ENCODE results near the gene MRPL24.

MRPL24 gene

DNA sequence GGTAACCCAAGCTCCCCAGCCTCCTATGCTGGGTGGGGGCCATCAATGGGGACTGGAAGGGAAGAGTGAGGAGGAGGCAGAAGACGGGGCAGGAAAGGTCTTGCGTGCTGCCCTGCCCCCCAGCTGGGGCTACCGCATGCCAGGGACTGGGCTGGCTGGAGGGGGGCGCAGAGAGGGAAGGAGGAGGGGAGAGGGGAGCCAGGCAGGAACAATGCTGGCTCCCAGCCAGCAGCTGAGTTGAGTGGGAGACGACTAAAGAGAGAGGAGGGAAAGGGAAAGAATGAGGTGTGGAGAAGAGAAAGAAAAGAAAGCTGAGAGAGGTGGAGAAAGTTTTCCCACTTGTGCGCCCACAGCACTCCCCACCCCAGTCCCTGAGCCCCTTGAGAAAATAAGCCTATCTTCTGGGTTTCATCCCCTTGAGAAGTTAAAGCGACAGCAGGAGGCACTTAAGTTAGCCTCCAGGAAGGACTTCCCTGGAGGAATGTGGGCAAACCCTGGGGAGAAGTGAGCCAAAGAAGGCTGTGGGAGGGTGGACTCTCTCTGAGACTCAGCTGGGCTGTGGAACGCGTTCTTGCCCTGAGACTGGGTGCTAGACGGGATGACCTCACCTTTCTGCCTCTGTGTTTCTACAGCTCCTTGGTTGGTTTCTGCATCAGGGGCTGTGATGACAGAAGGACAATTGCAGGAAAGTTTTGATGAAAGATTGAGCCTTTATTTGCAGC, 50.8 kb downstream of the MRPL24 start (continued):
- TF ChIP-seq, protein P1, sequence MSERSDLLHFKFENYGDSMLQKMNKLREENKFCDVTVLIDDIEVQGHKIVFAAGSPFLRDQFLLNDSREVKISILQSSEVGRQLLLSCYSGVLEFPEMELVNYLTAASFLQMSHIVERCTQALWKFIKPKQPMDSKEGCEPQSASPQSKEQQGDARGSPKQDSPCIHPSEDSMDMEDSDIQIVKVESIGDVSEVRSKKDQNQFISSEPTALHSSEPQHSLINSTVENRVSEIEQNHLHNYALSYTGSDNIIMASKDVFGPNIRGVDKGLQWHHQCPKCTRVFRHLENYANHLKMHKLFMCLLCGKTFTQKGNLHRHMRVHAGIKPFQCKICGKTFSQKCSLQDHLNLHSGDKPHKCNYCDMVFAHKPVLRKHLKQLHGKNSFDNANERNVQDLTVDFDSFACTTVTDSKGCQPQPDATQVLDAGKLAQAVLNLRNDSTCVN (tag by site-specific recombination; optimal IDR thresholded peaks at IDR 0.05): peak; percentile 6
- TF ChIP-seq ZNF548 (tag by site-specific recombination; IDR thresholded peaks at IDR 0.05) (no peak), KLF10 (tag by site-specific recombination; IDR thresholded peaks at IDR 0.05) (no peak), ZNF600 (tag by site-specific recombination; IDR thresholded peaks at IDR 0.05) (no peak), OVOL3 (tag by site-specific recombination; IDR thresholded peaks at IDR 0.05) (no peak), ZNF37A (tag by site-specific recombination; IDR thresholded peaks at IDR 0.05) (no peak), SALL2 (tag by site-specific recombination; IDR thresholded peaks at IDR 0.05; ENCODE audit: borderline replicate concordance) (no peak), ZNF843 (tag by site-specific recombination; IDR thresholded peaks at IDR 0.05) (no peak), ZNF223 (tag by site-specific recombination; IDR thresholded peaks at IDR 0.05) (peak; percentile 79), KLF16 (tag by site-specific recombination; IDR thresholded peaks at IDR 0.05) (no peak), SCRT2 (tag by site-specific recombination; IDR thresholded peaks at IDR 0.05) (no peak), PRDM1 (tag by site-specific recombination; IDR thresholded peaks at IDR 0.05) (peak; percentile 99), ZFHX2 (tag by site-specific recombination; conservative IDR thresholded peaks at IDR 0.05) (peak; percentile 67; the same call in 1 of the 2 replicates), ZNF571 (tag by site-specific recombination; IDR thresholded peaks at IDR 0.05) (no peak), ZNF623 (tag by site-specific recombination; IDR thresholded peaks at IDR 0.05) (no peak), ZNF626 (tag by site-specific recombination; IDR thresholded peaks at IDR 0.05) (no peak), ZNF132 (tag by site-specific recombination; IDR thresholded peaks at IDR 0.05; ENCODE audit: borderline replicate concordance) (no peak), SETDB1 (IDR thresholded peaks at IDR 0.05; ENCODE audit: insufficient read length, low read length) (no peak), ZNF391 (tag by site-specific recombination; IDR thresholded peaks at IDR 0.05; ENCODE audit: borderline replicate concordance, low read depth) (no peak), ZNF366 (tag by site-specific recombination; conservative IDR thresholded peaks at IDR 0.05) (peak; percentile 41), ZNF423 (tag by site-specific recombination; IDR thresholded peaks at IDR 0.05) (no peak), ZIC2 (tag by site-specific recombination; IDR thresholded peaks at IDR 0.05) (peak; percentile 60), RBAK (tag by site-specific recombination; IDR thresholded peaks at IDR 0.05) (no peak), ZFP37 (tag by site-specific recombination; IDR thresholded peaks at IDR 0.05) (no peak), KLF7 (tag by site-specific recombination; IDR thresholded peaks at IDR 0.05; ENCODE audit: borderline replicate concordance) (no peak)
- TF ChIP-seq, protein P2, sequence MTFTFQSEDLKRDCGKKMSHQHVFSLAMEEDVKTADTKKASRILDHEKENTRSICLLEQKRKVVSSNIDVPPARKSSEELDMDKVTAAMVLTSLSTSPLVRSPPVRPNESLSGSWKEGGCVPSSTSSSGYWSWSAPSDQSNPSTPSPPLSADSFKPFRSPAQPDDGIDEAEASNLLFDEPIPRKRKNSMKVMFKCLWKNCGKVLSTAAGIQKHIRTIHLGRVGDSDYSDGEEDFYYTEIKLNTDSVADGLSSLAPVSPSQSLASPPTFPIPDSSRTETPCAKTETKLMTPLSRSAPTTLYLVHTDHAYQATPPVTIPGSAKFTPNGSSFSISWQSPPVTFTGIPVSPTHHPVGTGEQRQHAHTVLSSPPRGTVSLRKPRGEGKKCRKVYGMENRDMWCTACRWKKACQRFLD (tag by site-specific recombination; IDR thresholded peaks at IDR 0.05): no peak
- TF ChIP-seq, protein P3, sequence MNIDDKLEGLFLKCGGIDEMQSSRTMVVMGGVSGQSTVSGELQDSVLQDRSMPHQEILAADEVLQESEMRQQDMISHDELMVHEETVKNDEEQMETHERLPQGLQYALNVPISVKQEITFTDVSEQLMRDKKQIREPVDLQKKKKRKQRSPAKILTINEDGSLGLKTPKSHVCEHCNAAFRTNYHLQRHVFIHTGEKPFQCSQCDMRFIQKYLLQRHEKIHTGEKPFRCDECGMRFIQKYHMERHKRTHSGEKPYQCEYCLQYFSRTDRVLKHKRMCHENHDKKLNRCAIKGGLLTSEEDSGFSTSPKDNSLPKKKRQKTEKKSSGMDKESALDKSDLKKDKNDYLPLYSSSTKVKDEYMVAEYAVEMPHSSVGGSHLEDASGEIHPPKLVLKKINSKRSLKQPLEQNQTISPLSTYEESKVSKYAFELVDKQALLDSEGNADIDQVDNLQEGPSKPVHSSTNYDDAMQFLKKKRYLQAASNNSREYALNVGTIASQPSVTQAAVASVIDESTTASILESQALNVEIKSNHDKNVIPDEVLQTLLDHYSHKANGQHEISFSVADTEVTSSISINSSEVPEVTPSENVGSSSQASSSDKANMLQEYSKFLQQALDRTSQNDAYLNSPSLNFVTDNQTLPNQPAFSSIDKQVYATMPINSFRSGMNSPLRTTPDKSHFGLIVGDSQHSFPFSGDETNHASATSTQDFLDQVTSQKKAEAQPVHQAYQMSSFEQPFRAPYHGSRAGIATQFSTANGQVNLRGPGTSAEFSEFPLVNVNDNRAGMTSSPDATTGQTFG (tag by site-specific recombination; IDR thresholded peaks at IDR 0.05; ENCODE audit: borderline replicate concordance): no peak
- TF ChIP-seq, protein P4, sequence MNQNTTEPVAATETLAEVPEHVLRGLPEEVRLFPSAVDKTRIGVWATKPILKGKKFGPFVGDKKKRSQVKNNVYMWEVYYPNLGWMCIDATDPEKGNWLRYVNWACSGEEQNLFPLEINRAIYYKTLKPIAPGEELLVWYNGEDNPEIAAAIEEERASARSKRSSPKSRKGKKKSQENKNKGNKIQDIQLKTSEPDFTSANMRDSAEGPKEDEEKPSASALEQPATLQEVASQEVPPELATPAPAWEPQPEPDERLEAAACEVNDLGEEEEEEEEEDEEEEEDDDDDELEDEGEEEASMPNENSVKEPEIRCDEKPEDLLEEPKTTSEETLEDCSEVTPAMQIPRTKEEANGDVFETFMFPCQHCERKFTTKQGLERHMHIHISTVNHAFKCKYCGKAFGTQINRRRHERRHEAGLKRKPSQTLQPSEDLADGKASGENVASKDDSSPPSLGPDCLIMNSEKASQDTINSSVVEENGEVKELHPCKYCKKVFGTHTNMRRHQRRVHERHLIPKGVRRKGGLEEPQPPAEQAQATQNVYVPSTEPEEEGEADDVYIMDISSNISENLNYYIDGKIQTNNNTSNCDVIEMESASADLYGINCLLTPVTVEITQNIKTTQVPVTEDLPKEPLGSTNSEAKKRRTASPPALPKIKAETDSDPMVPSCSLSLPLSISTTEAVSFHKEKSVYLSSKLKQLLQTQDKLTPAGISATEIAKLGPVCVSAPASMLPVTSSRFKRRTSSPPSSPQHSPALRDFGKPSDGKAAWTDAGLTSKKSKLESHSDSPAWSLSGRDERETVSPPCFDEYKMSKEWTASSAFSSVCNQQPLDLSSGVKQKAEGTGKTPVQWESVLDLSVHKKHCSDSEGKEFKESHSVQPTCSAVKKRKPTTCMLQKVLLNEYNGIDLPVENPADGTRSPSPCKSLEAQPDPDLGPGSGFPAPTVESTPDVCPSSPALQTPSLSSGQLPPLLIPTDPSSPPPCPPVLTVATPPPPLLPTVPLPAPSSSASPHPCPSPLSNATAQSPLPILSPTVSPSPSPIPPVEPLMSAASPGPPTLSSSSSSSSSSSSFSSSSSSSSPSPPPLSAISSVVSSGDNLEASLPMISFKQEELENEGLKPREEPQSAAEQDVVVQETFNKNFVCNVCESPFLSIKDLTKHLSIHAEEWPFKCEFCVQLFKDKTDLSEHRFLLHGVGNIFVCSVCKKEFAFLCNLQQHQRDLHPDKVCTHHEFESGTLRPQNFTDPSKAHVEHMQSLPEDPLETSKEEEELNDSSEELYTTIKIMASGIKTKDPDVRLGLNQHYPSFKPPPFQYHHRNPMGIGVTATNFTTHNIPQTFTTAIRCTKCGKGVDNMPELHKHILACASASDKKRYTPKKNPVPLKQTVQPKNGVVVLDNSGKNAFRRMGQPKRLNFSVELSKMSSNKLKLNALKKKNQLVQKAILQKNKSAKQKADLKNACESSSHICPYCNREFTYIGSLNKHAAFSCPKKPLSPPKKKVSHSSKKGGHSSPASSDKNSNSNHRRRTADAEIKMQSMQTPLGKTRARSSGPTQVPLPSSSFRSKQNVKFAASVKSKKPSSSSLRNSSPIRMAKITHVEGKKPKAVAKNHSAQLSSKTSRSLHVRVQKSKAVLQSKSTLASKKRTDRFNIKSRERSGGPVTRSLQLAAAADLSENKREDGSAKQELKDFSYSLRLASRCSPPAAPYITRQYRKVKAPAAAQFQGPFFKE (tag by site-specific recombination; IDR thresholded peaks at IDR 0.05; ENCODE audit: borderline replicate concordance): no peak
- TF ChIP-seq, protein P5, sequence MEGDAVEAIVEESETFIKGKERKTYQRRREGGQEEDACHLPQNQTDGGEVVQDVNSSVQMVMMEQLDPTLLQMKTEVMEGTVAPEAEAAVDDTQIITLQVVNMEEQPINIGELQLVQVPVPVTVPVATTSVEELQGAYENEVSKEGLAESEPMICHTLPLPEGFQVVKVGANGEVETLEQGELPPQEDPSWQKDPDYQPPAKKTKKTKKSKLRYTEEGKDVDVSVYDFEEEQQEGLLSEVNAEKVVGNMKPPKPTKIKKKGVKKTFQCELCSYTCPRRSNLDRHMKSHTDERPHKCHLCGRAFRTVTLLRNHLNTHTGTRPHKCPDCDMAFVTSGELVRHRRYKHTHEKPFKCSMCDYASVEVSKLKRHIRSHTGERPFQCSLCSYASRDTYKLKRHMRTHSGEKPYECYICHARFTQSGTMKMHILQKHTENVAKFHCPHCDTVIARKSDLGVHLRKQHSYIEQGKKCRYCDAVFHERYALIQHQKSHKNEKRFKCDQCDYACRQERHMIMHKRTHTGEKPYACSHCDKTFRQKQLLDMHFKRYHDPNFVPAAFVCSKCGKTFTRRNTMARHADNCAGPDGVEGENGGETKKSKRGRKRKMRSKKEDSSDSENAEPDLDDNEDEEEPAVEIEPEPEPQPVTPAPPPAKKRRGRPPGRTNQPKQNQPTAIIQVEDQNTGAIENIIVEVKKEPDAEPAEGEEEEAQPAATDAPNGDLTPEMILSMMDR (tag by site-specific recombination; IDR thresholded peaks at IDR 0.05): no peak

Measured in HEK293 (cell line).